Loucy (cell line): ENCODE data around the gene LRCH3.

Experiments used
- CTCF ChIP-seq: fragments of 200-600 bp; sonication (generic); conservative IDR thresholded peaks from 2 replicates; pipeline ENCODE4 v1.5.1; 2014; ENCODE audit warnings: mild to moderate bottlenecking, antibody characterized with exemption, low read length
- EZH2phosphoT487 ChIP-seq: fragments of 200-600 bp; IDR thresholded peaks from 2 replicates; pipeline ENCODE4 v1.6.1; 2018; ENCODE audit warnings: antibody characterized with exemption, mild to moderate bottlenecking, moderate library complexity, borderline replicate concordance

GRCh38 chr3:197890693-197891092 is 99.6 kb downstream of the LRCH3 start:
- TF ChIP-seq CTCF, result no peak
- TF ChIP-seq EZH2phosphoT487, result no peak
